HFFc6 (cell line): ENCODE data around the gene SNRNP25. TPM values are rescaled to one million over a fixed set of nuclear protein-coding genes. Genes with fewer than 3 reads are reported as not detected.

ENCODE experiments used
- DNase-seq: peaks from one replicate; pipeline ENCODE4 v3.0.0-alpha.2; 2018
- H3K27ac Mint-ChIP-seq: 2 replicates; pipeline ENCODE4 v1.8.0; 2020; ENCODE audit warnings: mild to moderate bottlenecking, mixed read lengths
- H3K27me3 Mint-ChIP-seq: 2 replicates; pipeline ENCODE4 v1.8.0; 2021; ENCODE audit warnings: mild to moderate bottlenecking, moderate library complexity, mixed read lengths; ENCODE audit not compliant: insufficient read depth
- H3K36me3 Mint-ChIP-seq: 2 replicates; pipeline ENCODE4 v1.8.0; 2021; ENCODE audit warnings: low read depth, mixed read lengths
- H3K4me1 Mint-ChIP-seq: 2 replicates; pipeline ENCODE4 v1.8.0; 2020; ENCODE audit warnings: low read depth, mixed read lengths
- H3K4me3 Mint-ChIP-seq: 2 replicates; pipeline ENCODE4 v1.8.0; 2020; ENCODE audit warnings: mild to moderate bottlenecking, moderate library complexity, mixed read lengths
- H3K9me3 Mint-ChIP-seq: 2 replicates; pipeline ENCODE4 v1.8.0; 2020; ENCODE audit warnings: mild to moderate bottlenecking, mixed read lengths
- total RNA-seq, 6 experiments: library from RNA; stranded (reverse); fragmentation: NEBNext Ultra II Directional; extraction: Animal tissue kit (Norgen Biotek cat#: 25700); gene quantifications; 2 replicates in 1 of 6; 3 replicates in 5 of 6; pipeline ENCODE4 v1.2.3, GENCODE V29; 2021
- TF ChIP-seq, protein P1 (sequence below): fragments of 200-600 bp; sonication (generic); IDR thresholded peaks from 2 replicates; pipeline ENCODE4 v1.5.0; 2021; ENCODE audit warnings: antibody characterized with exemption, mild to moderate bottlenecking

SNRNP25 gene
- total RNA-seq, 6 experiments from 2014 or later: 40.3 to 53.1 (median 44.0) TPM

DNA sequence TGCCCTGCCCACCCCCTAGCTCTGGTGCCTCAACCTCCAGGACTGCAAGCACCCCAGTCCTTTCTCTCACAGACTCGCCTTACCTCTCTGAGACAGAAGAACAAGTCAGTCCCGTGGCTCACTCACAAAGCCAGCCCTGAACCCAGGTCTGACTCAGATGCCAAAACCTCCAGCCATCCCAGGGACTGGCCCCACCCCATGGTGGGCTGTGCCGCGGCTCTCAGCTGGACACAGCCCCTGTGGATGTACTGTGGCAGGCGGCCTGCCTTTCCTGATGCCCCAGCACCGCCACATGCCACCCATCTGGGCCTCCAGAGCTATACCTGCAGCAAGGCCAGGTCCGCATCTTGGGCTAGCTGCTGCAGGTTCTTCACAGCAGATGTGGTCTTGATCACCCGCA lies 44.2 kb downstream of the SNRNP25 start:
- Mint-ChIP-seq H3K4me3 (no peak overlapping the region; the same call in 1 of the 2 replicates), H3K9me3 (no peaks in the 10 kb centered on the region), H3K36me3 (peaks cover 10% of the 10 kb centered on the region), H3K4me1 (peaks cover 33% of the 10 kb centered on the region), H3K27ac (peak overlapping the region; percentile 78), H3K27me3 (peaks cover 2% of the 10 kb centered on the region; the same call in 1 of the 2 replicates)
- DNase-seq: no peak
- TF ChIP-seq, protein P1, sequence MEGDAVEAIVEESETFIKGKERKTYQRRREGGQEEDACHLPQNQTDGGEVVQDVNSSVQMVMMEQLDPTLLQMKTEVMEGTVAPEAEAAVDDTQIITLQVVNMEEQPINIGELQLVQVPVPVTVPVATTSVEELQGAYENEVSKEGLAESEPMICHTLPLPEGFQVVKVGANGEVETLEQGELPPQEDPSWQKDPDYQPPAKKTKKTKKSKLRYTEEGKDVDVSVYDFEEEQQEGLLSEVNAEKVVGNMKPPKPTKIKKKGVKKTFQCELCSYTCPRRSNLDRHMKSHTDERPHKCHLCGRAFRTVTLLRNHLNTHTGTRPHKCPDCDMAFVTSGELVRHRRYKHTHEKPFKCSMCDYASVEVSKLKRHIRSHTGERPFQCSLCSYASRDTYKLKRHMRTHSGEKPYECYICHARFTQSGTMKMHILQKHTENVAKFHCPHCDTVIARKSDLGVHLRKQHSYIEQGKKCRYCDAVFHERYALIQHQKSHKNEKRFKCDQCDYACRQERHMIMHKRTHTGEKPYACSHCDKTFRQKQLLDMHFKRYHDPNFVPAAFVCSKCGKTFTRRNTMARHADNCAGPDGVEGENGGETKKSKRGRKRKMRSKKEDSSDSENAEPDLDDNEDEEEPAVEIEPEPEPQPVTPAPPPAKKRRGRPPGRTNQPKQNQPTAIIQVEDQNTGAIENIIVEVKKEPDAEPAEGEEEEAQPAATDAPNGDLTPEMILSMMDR: no peak

DNA sequence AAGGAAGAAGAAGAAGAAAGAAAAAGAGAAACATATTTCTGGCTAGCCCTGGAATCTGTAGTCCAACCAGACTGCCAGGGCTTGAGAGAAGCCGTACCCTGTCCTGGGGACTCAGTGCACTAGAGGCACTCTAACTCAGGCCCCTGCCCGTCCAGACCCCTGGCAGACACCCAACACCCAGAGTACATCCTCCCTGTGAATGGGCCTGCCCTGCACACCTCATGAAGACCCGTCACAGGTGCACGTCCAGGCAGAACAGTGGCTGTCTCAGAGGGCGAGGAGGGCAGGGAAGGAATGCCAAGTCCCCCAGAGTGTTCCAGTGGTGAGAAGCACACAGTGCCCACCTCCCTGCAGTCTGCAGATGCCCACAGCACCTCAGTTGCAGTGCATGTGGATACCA lies 47.4 kb downstream of the SNRNP25 start:
- TF ChIP-seq, protein P1: no peak
- no peaks in the 10 kb centered on the region for H3K9me3 Mint-ChIP-seq
- H3K27me3 Mint-ChIP-seq: peaks cover 2% of the 10 kb centered on the region; the same call in 1 of the 2 replicates
- no peak overlapping the region for H3K4me3 Mint-ChIP-seq
- peaks cover 11% of the 10 kb centered on the region for H3K36me3 Mint-ChIP-seq
- H3K27ac Mint-ChIP-seq: no peak overlapping the region
- DNase-seq: no peak
- H3K4me1 Mint-ChIP-seq: peaks cover 30% of the 10 kb centered on the region

DNA sequence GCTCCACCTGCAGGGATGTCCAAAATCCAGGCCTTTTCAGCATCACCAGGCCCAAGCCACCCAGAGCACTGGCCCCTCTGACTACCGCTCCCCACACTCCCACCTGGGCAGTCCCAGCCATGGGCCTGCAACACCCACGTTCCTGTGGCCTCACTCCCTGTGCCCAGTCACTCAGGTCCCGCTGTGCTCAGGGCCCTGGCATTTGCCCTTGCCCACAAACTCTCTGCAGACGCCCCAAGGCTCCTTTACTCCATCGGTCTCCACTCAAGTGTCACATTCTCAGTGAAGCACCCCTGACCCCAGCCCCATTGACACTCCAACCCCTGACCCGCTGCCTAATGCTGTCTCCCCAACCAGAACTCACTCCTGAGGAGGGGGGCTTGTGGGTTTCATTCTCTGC lies 48.0 kb downstream of the SNRNP25 start:
- Mint-ChIP-seq H3K4me3 (no peak overlapping the region), H3K36me3 (peaks cover 11% of the 10 kb centered on the region), H3K9me3 (no peaks in the 10 kb centered on the region), H3K27me3 (peaks cover 2% of the 10 kb centered on the region; the same call in 1 of the 2 replicates), H3K4me1 (peaks cover 30% of the 10 kb centered on the region), H3K27ac (peak overlapping the region; percentile 59)
- TF ChIP-seq, protein P1: no peak
- no peak for DNase-seq

DNA sequence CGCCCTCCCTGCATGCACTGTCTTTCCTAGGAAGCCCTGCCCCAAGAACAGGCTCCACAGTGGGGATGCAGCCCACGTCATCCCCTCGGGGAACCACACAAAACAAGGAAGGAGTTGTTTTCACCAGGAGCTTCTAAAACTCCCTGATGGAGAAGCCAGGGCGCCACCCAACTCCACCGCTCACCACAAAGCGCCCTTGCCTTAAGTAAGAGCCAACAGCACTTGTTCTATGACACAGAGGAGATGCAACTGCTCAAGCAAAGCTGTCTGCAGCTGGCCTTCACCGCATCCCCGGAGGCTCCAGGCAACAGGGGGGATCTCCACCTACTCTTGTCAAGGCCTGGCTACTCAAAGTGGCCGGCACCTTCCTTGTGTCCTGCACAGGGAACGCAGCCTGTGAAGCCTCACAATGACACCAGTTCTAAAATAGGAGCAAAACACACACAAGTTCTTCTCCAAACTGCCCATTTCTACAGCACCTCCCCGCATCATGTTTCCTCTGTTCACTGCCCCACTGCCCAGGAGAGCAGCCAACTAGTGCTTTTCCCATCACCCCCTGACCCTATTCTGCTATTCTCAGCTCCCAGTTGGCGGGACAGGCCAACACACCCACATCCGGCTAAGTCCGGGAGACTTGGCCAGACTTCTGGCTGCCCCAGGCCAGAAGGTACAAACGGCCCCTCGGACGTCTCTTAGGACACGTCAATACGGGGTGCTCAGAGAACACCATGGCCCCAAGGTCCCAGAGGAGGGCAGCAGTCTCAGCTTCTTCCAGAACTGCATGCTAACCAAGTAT lies 48.6 kb downstream of the SNRNP25 start:
- H3K36me3 Mint-ChIP-seq: peaks cover 11% of the 10 kb centered on the region
- DNase-seq: no peak
- H3K9me3 Mint-ChIP-seq: no peaks in the 10 kb centered on the region
- H3K27me3 Mint-ChIP-seq: peaks cover 2% of the 10 kb centered on the region; the same call in 1 of the 2 replicates
- peaks cover 31% of the 10 kb centered on the region for H3K4me1 Mint-ChIP-seq
- H3K4me3 Mint-ChIP-seq: no peak overlapping the region
- TF ChIP-seq, protein P1: no peak
- H3K27ac Mint-ChIP-seq: peak overlapping the region; percentile 46

DNA sequence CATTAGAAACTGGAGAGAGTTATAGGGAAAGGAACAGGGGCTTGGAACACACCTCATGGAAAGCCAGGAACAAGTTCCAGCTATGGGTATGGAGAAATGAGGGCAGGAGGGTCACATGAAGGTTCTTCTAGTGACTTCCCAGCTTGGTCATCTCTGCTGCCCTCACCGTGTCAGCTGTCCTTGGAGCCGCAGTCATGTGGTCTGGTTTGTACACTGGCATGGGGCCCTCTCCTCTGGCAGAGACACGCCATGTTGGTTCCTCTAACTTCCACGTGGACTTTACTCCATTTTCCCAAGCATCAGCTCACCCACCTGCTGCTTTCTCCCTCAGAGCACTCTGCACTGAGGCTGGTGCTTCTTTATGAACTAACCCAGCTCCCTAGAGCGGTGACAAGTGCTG lies 50.7 kb downstream of the SNRNP25 start:
- TF ChIP-seq, protein P1: no peak
- Mint-ChIP-seq H3K4me3 (no peak overlapping the region), H3K36me3 (peaks cover 7% of the 10 kb centered on the region; the same call in 1 of the 2 replicates), H3K9me3 (no peaks in the 10 kb centered on the region), H3K27me3 (no peaks in the 10 kb centered on the region; the same call in none of the 2 replicates), H3K4me1 (peaks cover 24% of the 10 kb centered on the region), H3K27ac (no peak overlapping the region)
- DNase-seq: no peak
